GM19193 (cell line): ENCODE measurements around the gene SLC25A22.

Source experiments
- POLR2A ChIP-seq: IDR thresholded peaks from 4 replicates; pipeline ENCODE4 v1.6.1; 2011; ENCODE audit not compliant: insufficient read depth, insufficient read length; ENCODE audit errors: extremely low read depth

The SLC25A22 gene

GRCh38 chr11:829176-829846, 31.2 kb upstream of the SLC25A22 start:
- no peak for TF ChIP-seq POLR2A

- TF ChIP-seq POLR2A, result no peak
Observed at GRCh38 chr11:828506-829175, 30.6 kb upstream of the SLC25A22 start.

GRCh38 chr11:827897-828192, 29.8 kb upstream of the SLC25A22 start, which contains the start of gene CRACR2B:
CRACR2B (plus strand) TSS chr11:827919; CDS start chr11:828608, 689 bp downstream.
- no peak for TF ChIP-seq POLR2A

- TF ChIP-seq POLR2A, result no peak
Observed at GRCh38 chr11:827146-827896, 29.2 kb upstream of the SLC25A22 start.

GRCh38 chr11:826836-827145, 28.7 kb upstream of the SLC25A22 start:
- TF ChIP-seq POLR2A, result no peak

GRCh38 chr11:826227-826621, 28.1 kb upstream of the SLC25A22 start:
- TF ChIP-seq POLR2A, result no peak

GRCh38 chr11:825366-826226, 27.5 kb upstream of the SLC25A22 start:
- no peak for TF ChIP-seq POLR2A

- TF ChIP-seq POLR2A, result no peak
Observed at GRCh38 chr11:824942-825341, 26.9 kb upstream of the SLC25A22 start.

- no peak for TF ChIP-seq POLR2A
Observed at GRCh38 chr11:824292-824880, 26.3 kb upstream of the SLC25A22 start.

GRCh38 chr11:823441-824291, 25.6 kb upstream of the SLC25A22 start:
- TF ChIP-seq POLR2A, result no peak

GRCh38 chr11:821512-822371, 23.7 kb upstream of the SLC25A22 start:
- no peak for TF ChIP-seq POLR2A

- no peak for TF ChIP-seq POLR2A
Observed at GRCh38 chr11:820655-821511, 22.8 kb upstream of the SLC25A22 start.
